CD8-positive, alpha-beta memory T cell (primary cell): ENCODE results near the gene CIDEB. TPM values are rescaled to one million over a fixed set of nuclear protein-coding genes. Genes with fewer than 3 reads are reported as not detected.

Source experiments
- CTCF ChIA-PET: fragments of 350-600 bp; sonication (Branson Sonifier 250); formaldehyde crosslinking; loops from one replicate; lab custom pipeline; 2021; ENCODE audit warnings: antibody characterized with exemption; lab: Charles Lee
- POLR2A ChIA-PET: fragments of 350-600 bp; sonication (Branson Sonifier 250); formaldehyde crosslinking; loops from one replicate; lab custom pipeline; 2021; ENCODE audit warnings: antibody characterized with exemption; lab: Charles Lee
- DNase-seq, 5 donors: peaks; one replicate each; pipeline versions ENCODE4 v3.0.0 to v3.0.0-alpha.2; 2020 to 2022; ENCODE audit warnings: mixed read lengths in 1 of 5
- H3K27ac ChIP-seq: one replicate; pipeline ENCODE4 v1.7.0; 2013; ENCODE audit warnings: low read depth, mild to moderate bottlenecking, low read length, moderate library complexity
- H3K27me3 ChIP-seq: 2 replicates; pipeline ENCODE4 v1.7.0; 2013; ENCODE audit warnings: low read length, mild to moderate bottlenecking; ENCODE audit not compliant: insufficient read depth, poor library complexity, severe bottlenecking
- H3K36me3 ChIP-seq: 2 replicates; pipeline ENCODE4 v1.7.0; 2013; ENCODE audit warnings: mild to moderate bottlenecking, low read length, moderate library complexity; ENCODE audit not compliant: insufficient read depth
- H3K4me1 ChIP-seq: 2 replicates; pipeline ENCODE4 v1.7.0; 2013; ENCODE audit warnings: mild to moderate bottlenecking, low read length, moderate library complexity; ENCODE audit not compliant: insufficient read depth
- H3K4me3 ChIP-seq: 2 replicates; pipeline ENCODE4 v1.7.0; 2013; ENCODE audit warnings: mild to moderate bottlenecking, low read length
- H3K9me3 ChIP-seq: 2 replicates; pipeline ENCODE4 v1.7.0; 2013; ENCODE audit warnings: mild to moderate bottlenecking, low read length
- H3K27ac Mint-ChIP-seq, 8 donors: one replicate each; pipeline ENCODE4 v1.8.0; 2020 to 2021; ENCODE audit warnings: mixed read lengths in 8 of 8, mild to moderate bottlenecking in 6 of 8, inconsistent platforms in 3 of 8, moderate library complexity in 3 of 8
- H3K27me3 Mint-ChIP-seq, 2 donors: one replicate each; pipeline ENCODE4 v1.8.0; 2020 to 2021; ENCODE audit warnings: mixed read lengths in 2 of 2, mild to moderate bottlenecking in 1 of 2, moderate library complexity in 1 of 2
- H3K36me3 Mint-ChIP-seq, 3 donors: one replicate each; pipeline ENCODE4 v1.8.0; 2020 to 2021; ENCODE audit warnings: mixed read lengths in 3 of 3, inconsistent platforms in 1 of 3, mild to moderate bottlenecking in 1 of 3
- H3K4me1 Mint-ChIP-seq, 3 donors: one replicate each; pipeline ENCODE4 v1.8.0; 2020 to 2021; ENCODE audit warnings: mixed read lengths in 3 of 3, inconsistent platforms in 1 of 3, mild to moderate bottlenecking in 1 of 3
- H3K4me3 Mint-ChIP-seq, 7 donors: one replicate each; pipeline ENCODE4 v1.8.0; 2020 to 2021; ENCODE audit warnings: mixed read lengths in 7 of 7, mild to moderate bottlenecking in 6 of 7, moderate library complexity in 4 of 7, inconsistent platforms in 2 of 7
- H3K9me3 Mint-ChIP-seq, 5 donors: one replicate each; pipeline ENCODE4 v1.8.0; 2020 to 2022; ENCODE audit warnings: mixed read lengths in 5 of 5, mild to moderate bottlenecking in 3 of 5, moderate library complexity in 2 of 5, inconsistent platforms in 1 of 5
- polyA plus RNA-seq: library from polyadenylated mRNA; unstranded; fragments of 300-500 nt; fragmentation: Illumina TruSeq; gene quantifications from one replicate; pipeline ENCODE4 v1.2.3, GENCODE V29; 2021
- total RNA-seq, 2 experiments: library from RNA; stranded (reverse); gene quantifications; one replicate each; pipeline ENCODE4 v1.2.3, GENCODE V29; 2021

CIDEB gene
- total and polyA plus RNA-seq, 3 experiments from 2014 or later, result 12.4 to 27.5 (median 12.7) TPM

- CTCF ChIA-PET, result interaction anchor here (1.0 to 5.4 kb wide), 17 partner anchors 8 to 161 kb away, joined by 3 to 94 read pairs (median 6); partner anchors contain the start of genes CHMP4A, CIDEB, DHRS1 and EMC9
- Histone ChIP-seq H3K27ac (no peak overlapping the region), H3K4me1 (peaks cover 30% of the 10 kb centered on the region), H3K9me3 (no peaks in the 10 kb centered on the region), H3K27me3 (no peaks in the 10 kb centered on the region), H3K4me3 (no peak overlapping the region), H3K36me3 (peaks cover 22% of the 10 kb centered on the region)
- H3K4me1 Mint-ChIP-seq, result peaks cover 37 to 41% (median 39%) of the 10 kb centered on the region in 3 donors
- POLR2A ChIA-PET, result interaction anchor here (0.6 to 2.8 kb wide), 8 partner anchors 13 to 971 kb away, joined by 3 to 28 read pairs (median 8); partner anchors contain the start of genes CHMP4A, DCAF11, LTB4R and NRL
- peaks cover 0 to 5% of the 10 kb centered on the region in 2 donors for H3K27me3 Mint-ChIP-seq
- H3K4me3 Mint-ChIP-seq, result peak overlapping the region; percentile 88 to 93 (median 92)
- H3K36me3 Mint-ChIP-seq, result peaks cover 7 to 52% (median 9%) of the 10 kb centered on the region in 3 donors
- H3K9me3 Mint-ChIP-seq, result no peaks in the 10 kb centered on the region
- peak in 1 of 5 donors; percentile 46 for DNase-seq
- peak overlapping the region in 7 of 8 donors; percentile 17 to 98 (median 96) for H3K27ac Mint-ChIP-seq
Measured at GRCh38 chr14:24269910-24270536, 37.8 kb downstream of the CIDEB start.

DNA sequence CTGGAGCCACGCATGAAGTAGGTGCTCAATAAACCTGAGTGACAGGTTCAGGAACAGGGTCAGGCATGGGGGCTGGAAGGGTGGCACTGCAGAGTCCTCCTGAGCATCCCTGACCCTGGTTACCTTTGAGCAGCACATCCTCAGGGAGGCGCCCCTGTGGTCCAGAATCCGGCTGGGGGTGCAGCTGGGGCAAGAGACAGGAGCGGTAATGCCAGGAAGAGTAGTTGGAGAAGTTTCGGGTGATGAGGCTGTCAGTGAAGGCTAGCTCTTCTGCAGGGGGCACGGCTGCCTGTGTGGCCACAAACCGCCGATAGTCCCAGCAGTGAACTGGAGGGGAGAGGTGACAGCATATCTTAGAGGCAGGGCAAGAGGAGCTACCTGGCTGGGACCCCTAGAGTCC lies 38.4 kb downstream of the CIDEB start:
- Histone ChIP-seq H3K27me3 (no peaks in the 10 kb centered on the region), H3K9me3 (no peaks in the 10 kb centered on the region), H3K4me1 (peaks cover 27% of the 10 kb centered on the region), H3K27ac (no peak overlapping the region), H3K36me3 (peaks cover 22% of the 10 kb centered on the region), H3K4me3 (no peak overlapping the region)
- ChIA-PET POLR2A (interaction anchor here (0.9 kb wide), 1 partner anchor 27 kb away, joined by 3 read pairs; the partner anchor contains the start of gene TINF2), CTCF (interaction anchor here (1.1 to 5.4 kb wide), 6 partner anchors 25 to 108 kb away, joined by 4 to 94 read pairs (median 20); partner anchors contain the start of genes CHMP4A, IRF9, LTB4R and LTB4R2)
- peak overlapping the region in 1 of 7 donors; percentile 25 for H3K4me3 Mint-ChIP-seq
- H3K27me3 Mint-ChIP-seq, result peaks cover 0 to 5% of the 10 kb centered on the region in 2 donors
- no peaks in the 10 kb centered on the region for H3K9me3 Mint-ChIP-seq
- DNase-seq, result peak in 1 of 5 donors; percentile 33
- peaks cover 7 to 58% (median 9%) of the 10 kb centered on the region in 3 donors for H3K36me3 Mint-ChIP-seq
- H3K27ac Mint-ChIP-seq, result peak overlapping the region in 4 of 8 donors; percentile 6 to 57 (median 46)
- H3K4me1 Mint-ChIP-seq, result peaks cover 37 to 40% (median 38%) of the 10 kb centered on the region in 3 donors

- no peaks in the 10 kb centered on the region for H3K9me3 Mint-ChIP-seq
Measured at GRCh38 chr14:24268225-24268624, 39.6 kb downstream of the CIDEB start.

DNA sequence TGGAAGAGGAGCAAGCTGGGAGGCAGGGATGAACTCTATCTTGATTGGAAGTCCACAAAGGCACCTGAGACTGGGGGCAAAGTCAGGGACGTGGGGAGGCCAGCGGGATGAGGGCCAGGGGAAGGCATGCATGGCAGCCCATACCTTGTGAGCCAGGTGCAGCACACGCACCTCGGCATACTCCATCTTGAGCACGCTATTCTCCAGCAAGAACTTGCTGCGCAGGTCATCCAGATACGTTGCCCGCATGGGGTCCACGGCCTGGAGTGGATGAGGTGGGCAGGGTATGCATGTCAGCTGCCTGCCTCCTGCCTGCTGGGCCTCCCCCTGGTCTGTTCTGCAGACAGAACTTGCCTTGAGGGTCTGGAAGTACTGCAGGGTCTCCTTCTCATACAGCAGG lies 40.3 kb downstream of the CIDEB start:
- H3K36me3 Mint-ChIP-seq, result peaks cover 7 to 60% (median 10%) of the 10 kb centered on the region in 3 donors
- H3K27ac Mint-ChIP-seq, result peak overlapping the region in 1 of 8 donors; percentile 78
- H3K27me3 Mint-ChIP-seq, result peaks cover 0 to 3% of the 10 kb centered on the region in 2 donors
- peak overlapping the region in 2 of 7 donors; percentile 46 to 79 for H3K4me3 Mint-ChIP-seq
- Histone ChIP-seq H3K9me3 (no peaks in the 10 kb centered on the region), H3K4me3 (no peak overlapping the region), H3K27me3 (no peaks in the 10 kb centered on the region), H3K36me3 (peaks cover 22% of the 10 kb centered on the region), H3K4me1 (peaks cover 14% of the 10 kb centered on the region), H3K27ac (no peak overlapping the region)
- CTCF ChIA-PET, result interaction anchor here (5.4 kb wide), 1 partner anchor 23 kb away, joined by 94 read pairs; the partner anchor contains the start of gene TINF2
- POLR2A ChIA-PET, result no interaction called here
- peaks cover 22 to 25% (median 24%) of the 10 kb centered on the region in 3 donors for H3K4me1 Mint-ChIP-seq
- no peak for DNase-seq
- H3K9me3 Mint-ChIP-seq, result no peaks in the 10 kb centered on the region

More at GRCh38 chr14:24268225-24268624, 39.6 kb downstream of the CIDEB start:
- peaks cover 22% of the 10 kb centered on the region for H3K36me3 ChIP-seq
- H3K4me3 ChIP-seq, result no peak overlapping the region
- no peak for DNase-seq
- H3K4me1 ChIP-seq, result peaks cover 19% of the 10 kb centered on the region
- no peaks in the 10 kb centered on the region for H3K27me3 ChIP-seq
- H3K4me1 Mint-ChIP-seq, result peaks cover 27 to 29% (median 29%) of the 10 kb centered on the region in 3 donors
- POLR2A ChIA-PET, result no interaction called here
- no peak overlapping the region for H3K27ac ChIP-seq
- H3K9me3 ChIP-seq, result no peaks in the 10 kb centered on the region
- CTCF ChIA-PET, result interaction anchor here (5.4 kb wide), 1 partner anchor 24 kb away, joined by 94 read pairs; the partner anchor contains the start of gene TINF2
- H3K27ac Mint-ChIP-seq, result no peak overlapping the region
- no peak overlapping the region for H3K4me3 Mint-ChIP-seq
- H3K27me3 Mint-ChIP-seq, result peaks cover 0 to 5% of the 10 kb centered on the region in 2 donors
- H3K36me3 Mint-ChIP-seq, result peaks cover 7 to 59% (median 9%) of the 10 kb centered on the region in 3 donors

- no peak for DNase-seq
- Mint-ChIP-seq H3K4me1 (peaks cover 13 to 15% (median 15%) of the 10 kb centered on the region in 3 donors), H3K4me3 (peak overlapping the region in 2 of 7 donors; percentile 4 to 79), H3K27me3 (peaks cover 0 to 2% of the 10 kb centered on the region in 2 donors), H3K9me3 (no peaks in the 10 kb centered on the region), H3K36me3 (peaks cover 7 to 64% (median 12%) of the 10 kb centered on the region in 3 donors), H3K27ac (peak overlapping the region in 4 of 8 donors; percentile 34 to 78 (median 54))
- Histone ChIP-seq H3K9me3 (no peaks in the 10 kb centered on the region), H3K36me3 (peaks cover 22% of the 10 kb centered on the region), H3K27me3 (no peaks in the 10 kb centered on the region), H3K4me3 (no peak overlapping the region), H3K27ac (no peak overlapping the region), H3K4me1 (peaks cover 6% of the 10 kb centered on the region)
- ChIA-PET POLR2A (no interaction called here), CTCF (no interaction called here)
Measured at GRCh38 chr14:24266344-24267244, 41.2 kb downstream of the CIDEB start.

GRCh38 chr14:24264298-24264697 lies 43.5 kb downstream of the CIDEB start:
- no peaks in the 10 kb centered on the region for H3K9me3 ChIP-seq
- no peak overlapping the region for H3K4me3 ChIP-seq
- Mint-ChIP-seq H3K27ac (peak overlapping the region in 1 of 8 donors; percentile 68), H3K9me3 (no peaks in the 10 kb centered on the region), H3K27me3 (peaks cover 0 to under 1% of the 10 kb centered on the region in 2 donors), H3K4me1 (peaks cover 0 to 6% (median 5%) of the 10 kb centered on the region in 3 donors), H3K4me3 (no peak overlapping the region), H3K36me3 (peaks cover 7 to 62% (median 14%) of the 10 kb centered on the region in 3 donors)
- POLR2A ChIA-PET, result no interaction called here
- no peak for DNase-seq
- no peaks in the 10 kb centered on the region for H3K4me1 ChIP-seq
- H3K27ac ChIP-seq, result no peak overlapping the region
- CTCF ChIA-PET, result interaction anchor here (1.3 kb wide), 1 partner anchor 33 kb away, joined by 4 read pairs; no protein-coding TSS in a partner anchor
- H3K27me3 ChIP-seq, result no peaks in the 10 kb centered on the region
- peaks cover 18% of the 10 kb centered on the region for H3K36me3 ChIP-seq

- Mint-ChIP-seq H3K9me3 (no peaks in the 10 kb centered on the region), H3K4me1 (peaks cover 0 to 6% (median 5%) of the 10 kb centered on the region in 3 donors), H3K4me3 (no peak overlapping the region), H3K36me3 (peaks cover 7 to 57% (median 14%) of the 10 kb centered on the region in 3 donors), H3K27me3 (no peaks in the 10 kb centered on the region), H3K27ac (no peak overlapping the region)
- POLR2A ChIA-PET, result no interaction called here
- no peak for DNase-seq
- Histone ChIP-seq H3K4me1 (no peaks in the 10 kb centered on the region), H3K9me3 (no peaks in the 10 kb centered on the region), H3K27me3 (no peaks in the 10 kb centered on the region), H3K4me3 (no peak overlapping the region), H3K36me3 (peaks cover 14% of the 10 kb centered on the region), H3K27ac (no peak overlapping the region)
- CTCF ChIA-PET, result interaction anchor here (1.0 to 1.3 kb wide), 2 partner anchors 17 to 33 kb away, joined by 3 to 4 read pairs; no protein-coding TSS in a partner anchor
Measured at GRCh38 chr14:24263848-24264247, 43.9 kb downstream of the CIDEB start.
